Esophagus squamous epithelium (tissue), 5 donors: ENCODE data around the gene EFCAB8. TPM values are rescaled to one million over a fixed set of nuclear protein-coding genes. Genes with fewer than 3 reads are reported as not detected.
"Not testable (repeated sequence)": the region's sequence is repeated elsewhere in the genome, so short reads cannot be mapped to it uniquely, and the experiment has no call there.

Experiments used
- DNase-seq: peaks from one replicate; lab custom pipeline; 2025; lab: John Stamatoyannopoulos, UW
- H3K27ac ChIP-seq, 4 donors: fragments of 200-600 bp; sonication (generic); one replicate each; pipeline ENCODE4 v1.5.1; 2016 to 2019; ENCODE audit warnings: mild to moderate bottlenecking in 1 of 4
- H3K27me3 ChIP-seq, 4 donors: fragments of 200-600 bp; sonication (generic); 1 replicate in 3 of 4; 2 replicates in 1 of 4; pipeline versions ENCODE4 v1.5.1 to v1.6.0; 2017 to 2021; ENCODE audit warnings: antibody characterized with exemption in 1 of 4
- H3K36me3 ChIP-seq, 3 donors: fragments of 200-600 bp; sonication (generic); one replicate each; pipeline ENCODE4 v1.5.1; 2016 to 2019
- H3K4me1 ChIP-seq, 3 donors: fragments of 200-600 bp; sonication (generic); one replicate each; pipeline ENCODE4 v1.5.1; 2017 to 2019
- H3K4me3 ChIP-seq, 4 donors: fragments of 200-600 bp; sonication (generic); 1 replicate in 3 of 4; 2 replicates in 1 of 4; pipeline ENCODE4 v1.5.1; 2016 to 2019; ENCODE audit warnings: mild to moderate bottlenecking in 2 of 4, moderate library complexity in 1 of 4
- H3K9me3 ChIP-seq, 3 donors: fragments of 200-600 bp; sonication (generic); one replicate each; pipeline ENCODE4 v1.5.1; 2016 to 2019
- CTCF ChIP-seq, 6 experiments: fragments of 450-650 bp in 4 of 6; fragments of 200-600 bp in 2 of 6; sonication (generic) in 2 of 6; IDR thresholded peaks; one replicate each; pipeline ENCODE4 v1.5.1; 2016 to 2019; ENCODE audit warnings: antibody characterized with exemption in 6 of 6, mild to moderate bottlenecking in 4 of 6, moderate library complexity in 4 of 6
- POLR2A ChIP-seq, 4 donors: fragments of 450-650 bp; IDR thresholded peaks; one replicate each; pipeline ENCODE4 v1.6.1; 2017; ENCODE audit warnings: antibody characterized with exemption in 4 of 4, mild to moderate bottlenecking in 4 of 4, moderate library complexity in 3 of 4
- WGBS, 2 donors: methylation state at CpG; one replicate each; pipeline ENCODE4 v1.1.5; 2018; 5-methylcytosine and 5-hydroxymethylcytosine counted together
- intact Hi-C: fragments of 100-400 bp; cut with DNase I; formaldehyde crosslinking; loops from one replicate; pipeline ENCODE4 v1.15.0; 2022
- total RNA-seq, 4 donors: library from RNA; depleted of rRNA; stranded (reverse); fragments of >200 nt; gene quantifications; one replicate each; pipeline ENCODE4 v1.1.0, GENCODE V29; 2016
- donor health status: DM: yes; HTN: yes; CAD: no.

Gene EFCAB8
- total RNA-seq, 4 donors from 2014 or later: 0.38 TPM; not detected in 3

DNA sequence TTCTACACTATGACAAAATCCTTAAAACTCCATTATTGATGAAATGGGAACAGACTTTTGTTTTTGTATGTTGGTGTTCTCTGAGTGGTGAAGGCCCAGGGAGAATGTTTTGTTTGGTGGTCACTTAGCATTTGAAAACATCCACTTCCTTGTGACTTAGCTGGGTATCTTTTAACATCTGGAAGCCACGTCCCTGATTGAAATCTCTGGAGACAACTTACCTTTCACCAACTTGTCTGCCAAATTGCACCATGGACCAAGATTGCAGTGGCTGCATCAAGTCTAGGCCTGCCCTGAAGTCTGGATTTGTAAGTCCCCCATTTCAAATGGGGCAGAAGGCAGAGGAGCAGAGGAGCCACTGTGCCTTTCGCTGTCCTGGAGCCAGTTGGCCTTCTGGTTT is 534 bp upstream of the EFCAB8 start:
- TF ChIP-seq CTCF (IDR thresholded peaks at IDR 0.05) (no peak), POLR2A (IDR thresholded peaks at IDR 0.05) (no peak)
- Histone ChIP-seq H3K4me1 (no peaks in the 10 kb centered on the region), H3K4me3 (no peak overlapping the region), H3K27ac (no peak overlapping the region), H3K27me3 (no peaks in the 10 kb centered on the region), H3K36me3 (peaks cover 0 to 50% (median 6%) of the 10 kb centered on the region in 3 donors), H3K9me3 (no peaks in the 10 kb centered on the region)
- intact Hi-C loops: no loop called here
- no peak for DNase-seq
- WGBS, 2 donors: 47 to 59% methylated on average over 2 of the region's 2 CpGs

- TF ChIP-seq CTCF (IDR thresholded peaks at IDR 0.05) (no peak), POLR2A (IDR thresholded peaks at IDR 0.05) (no peak)
- WGBS, 2 donors: 79 to 85% methylated on average over 2 to 7 of the region's 7 CpGs
- intact Hi-C loops: no loop called here
- Histone ChIP-seq H3K36me3 (peaks cover 0 to 22% (median 6%) of the 10 kb centered on the region in 3 donors), H3K4me1 (no peaks in the 10 kb centered on the region), H3K9me3 (no peaks in the 10 kb centered on the region), H3K4me3 (no peak overlapping the region), H3K27ac (no peak overlapping the region), H3K27me3 (no peaks in the 10 kb centered on the region)
- DNase-seq: no peak
Observed at GRCh38 chr20:32861446-32861845, 2.7 kb downstream of the EFCAB8 start.

- no peaks in the 10 kb centered on the region for H3K4me1 ChIP-seq
- no peak for DNase-seq
- H3K27ac ChIP-seq: no peak overlapping the region
- TF ChIP-seq CTCF (IDR thresholded peaks at IDR 0.05) (no peak), POLR2A (IDR thresholded peaks at IDR 0.05) (no peak)
- no peaks in the 10 kb centered on the region for H3K27me3 ChIP-seq
- intact Hi-C loops: no loop called here
- H3K36me3 ChIP-seq: no peaks in the 10 kb centered on the region
- H3K4me3 ChIP-seq: no peak overlapping the region
- 61 to 76% methylated on average over 2 of the region's 2 CpGs for WGBS, 2 donors
- no peaks in the 10 kb centered on the region for H3K9me3 ChIP-seq
Observed at GRCh38 chr20:32869562-32869961, 10.8 kb downstream of the EFCAB8 start.

- H3K4me3 ChIP-seq, intact Hi-C loops, H3K4me1 ChIP-seq, H3K9me3 ChIP-seq, DNase-seq, H3K27me3 ChIP-seq, H3K27ac ChIP-seq, H3K36me3 ChIP-seq: not testable (repeated sequence)
- 93 to 96% methylated on average over 3 of the region's 3 CpGs for WGBS, 2 donors
Observed at GRCh38 chr20:32870526-32870925, 11.8 kb downstream of the EFCAB8 start.

- no peak for TF ChIP-seq CTCF (IDR thresholded peaks at IDR 0.05)
- no peak for TF ChIP-seq POLR2A (IDR thresholded peaks at IDR 0.05)
- DNase-seq: no peak
- H3K27ac ChIP-seq: no peak overlapping the region
- WGBS, 2 donors: 66 to 85% methylated on average over 5 of the region's 5 CpGs
- no peaks in the 10 kb centered on the region for H3K36me3 ChIP-seq
- intact Hi-C loops: no loop called here
- H3K4me3 ChIP-seq: no peak overlapping the region
- H3K4me1 ChIP-seq: no peaks in the 10 kb centered on the region
- H3K9me3 ChIP-seq: no peaks in the 10 kb centered on the region
- H3K27me3 ChIP-seq: no peaks in the 10 kb centered on the region
Observed at GRCh38 chr20:32870985-32871384, 12.3 kb downstream of the EFCAB8 start.

GRCh38 chr20:32871627-32872160 is 13.0 kb downstream of the EFCAB8 start:
- Histone ChIP-seq H3K4me1 (no peaks in the 10 kb centered on the region), H3K36me3 (no peaks in the 10 kb centered on the region), H3K4me3 (no peak overlapping the region), H3K9me3 (no peaks in the 10 kb centered on the region), H3K27ac (no peak overlapping the region), H3K27me3 (no peaks in the 10 kb centered on the region)
- intact Hi-C loops: no loop called here
- WGBS, 2 donors: 68 to 74% methylated on average over 3 to 4 of the region's 4 CpGs
- DNase-seq: no peak
- TF ChIP-seq CTCF (IDR thresholded peaks at IDR 0.05) (no peak), POLR2A (IDR thresholded peaks at IDR 0.05) (no peak)
